GM03348 (cell line): ENCODE data around the gene CDCA8.
"Not testable (repeated sequence)": the region's sequence is repeated elsewhere in the genome, so short reads cannot be mapped to it uniquely, and the experiment has no call there.

Experiments used
- DNase-seq: peaks from one replicate; pipeline ENCODE4 v3.0.0; 2012; ENCODE audit warnings: low spot score

Gene CDCA8

GRCh38 chr1:37673920-37674319 is 18.4 kb upstream of the CDCA8 start:
- no peak for DNase-seq

GRCh38 chr1:37676281-37677142 is 15.8 kb upstream of the CDCA8 start:
- DNase-seq, result no peak

- no peak for DNase-seq
Observed at GRCh38 chr1:37677143-37677439, 15.2 kb upstream of the CDCA8 start.

GRCh38 chr1:37677808-37678207 is 14.5 kb upstream of the CDCA8 start:
- DNase-seq, result no peak

GRCh38 chr1:37680933-37681332 is 11.4 kb upstream of the CDCA8 start:
- no peak for DNase-seq

GRCh38 chr1:37682334-37682987 is 9.9 kb upstream of the CDCA8 start:
- DNase-seq, result peak; percentile 78

GRCh38 chr1:37684182-37684581 is 8.1 kb upstream of the CDCA8 start:
- DNase-seq, result not testable (repeated sequence)

- no peak for DNase-seq
Observed at GRCh38 chr1:37685722-37686121, 6.6 kb upstream of the CDCA8 start.

GRCh38 chr1:37687764-37688163 is 4.6 kb upstream of the CDCA8 start:
- DNase-seq, result not testable (repeated sequence)

GRCh38 chr1:37688926-37689325 is 3.4 kb upstream of the CDCA8 start:
- no peak for DNase-seq

- peak; percentile 44 for DNase-seq
Observed at GRCh38 chr1:37691497-37692077, 729 bp upstream of the CDCA8 start.

- DNase-seq, result no peak
Observed at GRCh38 chr1:37692834-37693175, 489 bp downstream of the CDCA8 start.

GRCh38 chr1:37697090-37697489 is 4.8 kb downstream of the CDCA8 start:
- DNase-seq, result no peak

- DNase-seq, result no peak
Observed at GRCh38 chr1:37697737-37698136, 5.4 kb downstream of the CDCA8 start.

- DNase-seq, result no peak
Observed at GRCh38 chr1:37699147-37699546, 6.8 kb downstream of the CDCA8 start.

GRCh38 chr1:37701051-37701450 is 8.7 kb downstream of the CDCA8 start:
- DNase-seq, result no peak

- DNase-seq, result no peak
Observed at GRCh38 chr1:37703061-37703460, 10.7 kb downstream of the CDCA8 start.

- peak; percentile 53 for DNase-seq
Observed at GRCh38 chr1:37704966-37705365, 12.7 kb downstream of the CDCA8 start.

- DNase-seq, result peak; percentile 59
Observed at GRCh38 chr1:37705399-37705798, 13.1 kb downstream of the CDCA8 start.

GRCh38 chr1:37708471-37708870 is 16.2 kb downstream of the CDCA8 start:
- DNase-seq, result no peak

GRCh38 chr1:37714226-37714625 is 21.9 kb downstream of the CDCA8 start:
- no peak for DNase-seq

GRCh38 chr1:37714689-37715088 is 22.4 kb downstream of the CDCA8 start:
- DNase-seq, result no peak

GRCh38 chr1:37716321-37716720 is 24.0 kb downstream of the CDCA8 start:
- DNase-seq, result no peak

- DNase-seq, result no peak
Observed at GRCh38 chr1:37717631-37718030, 25.3 kb downstream of the CDCA8 start.
